Measurements from ENCODE around the gene SPEN.
A peak's percentile ranks its signal among the peaks of the same experiment; 100 is the strongest.
"Not testable (repeated sequence)": the region's sequence is repeated elsewhere in the genome, so short reads cannot be mapped to it uniquely, and the experiment has no call there.

The SPEN gene

GRCh38 chr1:15835205-15835740 lies 12.2 kb upstream of the SPEN start:
- Histone ChIP-seq H3K9ac (ENCODE audit: low read depth, low read length) (peak overlapping the region; percentile 98), H3K36me3 (ENCODE audit: insufficient read depth, low read length) (no peaks in the 10 kb centered on the region), H3K27ac (ENCODE audit: low read depth, low read length) (peak overlapping the region; percentile 100), H3K9me3 (ENCODE audit: insufficient read depth, low read depth, low read length) (no peaks in the 10 kb centered on the region), H3K4me1 (ENCODE audit: insufficient read depth, low read length) (peaks cover 16% of the 10 kb centered on the region), H3K4me3 (ENCODE audit: low read length) (peak overlapping the region; percentile 72), H3K27me3 (ENCODE audit: insufficient read depth, low read length) (no peaks in the 10 kb centered on the region)
- under 1% methylated on average over 37 of the region's 37 CpGs for WGBS

DNA sequence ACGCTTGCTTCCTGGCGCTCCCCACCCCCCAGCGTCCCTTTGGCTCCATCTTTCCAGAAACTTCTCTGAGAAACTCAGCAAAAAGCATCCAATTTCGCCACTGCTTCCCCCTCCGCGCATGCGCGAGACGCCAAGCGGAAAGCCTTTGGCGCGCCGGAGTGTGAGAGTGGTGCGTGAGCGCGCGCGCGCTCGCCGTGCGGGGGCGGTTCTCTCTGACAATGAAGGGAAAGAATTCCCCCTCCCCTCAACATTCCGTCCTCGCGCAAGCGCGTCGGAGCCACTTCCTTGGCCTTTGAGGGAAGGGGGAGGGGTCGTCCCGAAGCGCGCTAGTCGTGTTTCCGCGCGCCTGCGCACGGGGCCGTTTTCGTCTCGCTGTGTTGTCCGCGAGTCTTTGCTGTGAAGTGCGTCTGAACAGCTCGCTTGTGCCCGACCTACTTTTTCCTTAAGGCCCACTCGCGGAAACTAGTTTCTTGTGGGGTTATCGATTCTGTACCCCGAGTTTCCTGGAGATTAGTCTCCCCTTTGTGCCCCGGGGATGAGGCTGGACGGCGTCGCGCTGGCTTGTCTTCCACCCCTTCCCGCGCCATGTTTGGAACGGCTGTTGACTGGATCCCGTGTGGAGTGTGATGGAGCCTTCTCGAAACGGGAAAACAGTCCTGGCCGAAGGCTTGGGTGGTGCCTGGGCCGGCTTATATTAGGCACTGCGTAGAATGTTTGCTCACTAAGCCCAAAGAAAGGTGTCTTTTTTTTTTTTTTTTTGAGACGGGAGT lies 11.6 kb upstream of the SPEN start:
- Histone ChIP-seq H3K9me3 (ENCODE audit: insufficient read depth, low read depth, low read length) (no peaks in the 10 kb centered on the region), H3K36me3 (ENCODE audit: insufficient read depth, low read length) (no peaks in the 10 kb centered on the region), H3K4me1 (ENCODE audit: insufficient read depth, low read length) (peaks cover 13% of the 10 kb centered on the region; the same call in 1 of the 2 replicates), H3K27me3 (ENCODE audit: insufficient read depth, low read length) (no peaks in the 10 kb centered on the region), H3K4me3 (ENCODE audit: low read length) (peak overlapping the region; percentile 72), H3K27ac (ENCODE audit: low read depth, low read length) (peak overlapping the region; percentile 100), H3K9ac (ENCODE audit: low read depth, low read length) (peak overlapping the region; percentile 98)
- 12% methylated on average over 61 of the region's 66 CpGs for WGBS

GRCh38 chr1:15836511-15836771 lies 11.1 kb upstream of the SPEN start:
- Histone ChIP-seq H3K27ac (ENCODE audit: low read depth, low read length) (peak overlapping the region; percentile 100; the same call in 1 of the 2 replicates), H3K4me1 (ENCODE audit: insufficient read depth, low read length) (peaks cover 13% of the 10 kb centered on the region; the same call in 1 of the 2 replicates), H3K4me3 (ENCODE audit: low read length) (peak overlapping the region; percentile 72), H3K9ac (ENCODE audit: low read depth, low read length) (0 out of 2 replicates have a peak overlapping the region, but pooled peaks have one; percentile 98)
- H3K36me3 ChIP-seq (ENCODE audit: insufficient read depth, low read length); H3K9me3 ChIP-seq (ENCODE audit: insufficient read depth, low read depth, low read length); H3K27me3 ChIP-seq (ENCODE audit: insufficient read depth, low read length): not testable (repeated sequence)
- WGBS = 96% methylated on average over 14 of the region's 14 CpGs

DNA sequence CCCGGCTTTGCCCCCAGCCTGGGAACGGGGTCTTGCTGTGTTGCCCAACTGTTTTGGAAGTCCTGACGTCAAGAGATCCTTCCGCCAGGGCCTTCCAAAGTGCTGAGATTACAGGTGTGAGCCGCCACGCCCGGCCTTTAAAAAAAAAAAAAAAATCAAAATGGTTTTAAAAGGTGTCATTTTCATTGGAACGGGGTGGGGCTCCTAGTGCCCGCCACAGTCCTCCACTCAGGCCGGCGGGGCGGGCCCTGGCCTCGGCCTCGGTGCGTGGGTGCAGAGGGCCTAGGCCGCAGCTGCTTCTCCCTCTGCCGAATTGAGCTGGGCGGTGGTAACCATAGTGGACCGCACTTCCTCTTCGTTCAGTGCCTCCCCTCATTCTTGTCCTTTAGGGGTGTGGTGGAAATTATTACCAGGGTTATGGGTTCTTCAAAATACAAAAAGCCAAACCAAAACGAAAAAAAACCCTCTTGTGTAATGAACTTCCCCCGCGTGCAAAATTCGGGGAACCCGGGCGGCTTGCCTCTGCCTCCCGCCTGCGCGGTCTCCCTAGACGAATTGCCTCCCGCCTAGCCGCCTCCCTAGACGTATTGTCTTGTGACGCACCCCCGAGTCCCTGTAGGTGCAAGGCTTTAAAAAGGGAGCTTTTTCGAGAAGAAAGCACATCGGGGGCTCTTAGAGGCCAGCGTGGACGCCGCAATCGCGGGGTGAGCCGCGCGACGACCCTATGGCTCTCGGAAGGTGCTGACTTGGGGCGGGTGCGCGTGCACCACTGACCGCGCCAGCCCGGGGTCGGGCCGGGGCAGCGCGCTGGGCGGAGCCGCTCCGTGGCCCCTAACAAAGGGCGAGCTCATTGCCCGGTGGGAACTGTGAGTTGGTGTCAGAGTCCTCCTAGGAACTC lies 10.5 kb upstream of the SPEN start:
- Histone ChIP-seq H3K4me3 (ENCODE audit: low read length) (no peak overlapping the region; the same call in 1 of the 2 replicates), H3K9me3 (ENCODE audit: insufficient read depth, low read depth, low read length) (no peaks in the 10 kb centered on the region), H3K27ac (ENCODE audit: low read depth, low read length) (peak overlapping the region; percentile 35; the same call in 1 of the 2 replicates), H3K36me3 (ENCODE audit: insufficient read depth, low read length) (no peaks in the 10 kb centered on the region), H3K9ac (ENCODE audit: low read depth, low read length) (no peak overlapping the region), H3K4me1 (ENCODE audit: insufficient read depth, low read length) (peaks cover 13% of the 10 kb centered on the region; the same call in 1 of the 2 replicates), H3K27me3 (ENCODE audit: insufficient read depth, low read length) (no peaks in the 10 kb centered on the region)
- WGBS = 94% methylated on average over 62 of the region's 62 CpGs

GRCh38 chr1:15837931-15838330 lies 9.6 kb upstream of the SPEN start:
- no peaks in the 10 kb centered on the region for H3K9me3 ChIP-seq (ENCODE audit: insufficient read depth, low read depth, low read length)
- no peak overlapping the region for H3K9ac ChIP-seq (ENCODE audit: low read depth, low read length)
- H3K4me3 ChIP-seq (ENCODE audit: low read length) = no peak overlapping the region
- peaks cover 10% of the 10 kb centered on the region; the same call in 1 of the 2 replicates for H3K4me1 ChIP-seq (ENCODE audit: insufficient read depth, low read length)
- no peak overlapping the region for H3K27ac ChIP-seq (ENCODE audit: low read depth, low read length)
- H3K36me3 ChIP-seq (ENCODE audit: insufficient read depth, low read length) = no peaks in the 10 kb centered on the region
- H3K27me3 ChIP-seq (ENCODE audit: insufficient read depth, low read length) = no peaks in the 10 kb centered on the region
- 91% methylated on average over 7 of the region's 7 CpGs for WGBS

DNA sequence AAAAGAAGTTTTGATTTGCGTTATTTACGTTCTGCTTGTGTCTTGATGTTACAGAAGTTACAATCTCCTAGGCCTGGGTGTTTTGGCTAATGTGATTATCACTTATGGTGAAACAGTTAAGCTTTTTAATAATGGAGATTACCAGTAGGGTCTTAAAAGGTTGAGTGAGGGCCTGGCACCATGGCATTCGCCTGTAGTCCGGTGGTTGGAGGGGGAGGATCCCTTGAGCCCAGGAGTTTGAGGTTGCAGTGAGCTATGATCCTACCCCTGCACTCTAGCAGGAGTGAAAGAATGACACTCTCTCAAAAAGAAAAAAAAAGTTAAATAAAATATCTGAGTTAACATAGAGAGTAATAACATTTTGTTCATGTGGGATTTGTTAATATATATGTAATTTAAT lies 8.8 kb upstream of the SPEN start:
- 0 out of 2 replicates have a peak, but pooled peaks cover 4% of the 10 kb centered on the region for H3K4me1 ChIP-seq (ENCODE audit: insufficient read depth, low read length)
- no peaks in the 10 kb centered on the region for H3K36me3 ChIP-seq (ENCODE audit: insufficient read depth, low read length)
- H3K27me3 ChIP-seq (ENCODE audit: insufficient read depth, low read length) = no peaks in the 10 kb centered on the region
- H3K9me3 ChIP-seq (ENCODE audit: insufficient read depth, low read depth, low read length) = no peaks in the 10 kb centered on the region
- no peak overlapping the region for H3K4me3 ChIP-seq (ENCODE audit: low read length)
- no peak overlapping the region for H3K27ac ChIP-seq (ENCODE audit: low read depth, low read length)
- WGBS = 89% methylated on average over 4 of the region's 4 CpGs
- no peak overlapping the region for H3K9ac ChIP-seq (ENCODE audit: low read depth, low read length)

- Histone ChIP-seq H3K9ac (ENCODE audit: low read depth, low read length) (no peak overlapping the region), H3K27ac (ENCODE audit: low read depth, low read length) (no peak overlapping the region), H3K4me3 (ENCODE audit: low read length) (no peak overlapping the region), H3K36me3 (ENCODE audit: insufficient read depth, low read length) (no peaks in the 10 kb centered on the region), H3K27me3 (ENCODE audit: insufficient read depth, low read length) (no peaks in the 10 kb centered on the region), H3K9me3 (ENCODE audit: insufficient read depth, low read depth, low read length) (no peaks in the 10 kb centered on the region), H3K4me1 (ENCODE audit: insufficient read depth, low read length) (no peaks in the 10 kb centered on the region)
- WGBS = 94% methylated on average over 2 of the region's 3 CpGs
These were observed 3.5 kb upstream of the SPEN start for GRCh38 chr1:15843826-15844572.

GRCh38 chr1:15846056-15846455 lies 1.5 kb upstream of the SPEN start:
- not testable (repeated sequence) for H3K27me3 ChIP-seq (ENCODE audit: insufficient read depth, low read length); H3K4me1 ChIP-seq (ENCODE audit: insufficient read depth, low read length); H3K4me3 ChIP-seq (ENCODE audit: low read length); H3K9me3 ChIP-seq (ENCODE audit: insufficient read depth, low read depth, low read length); H3K27ac ChIP-seq (ENCODE audit: low read depth, low read length); H3K36me3 ChIP-seq (ENCODE audit: insufficient read depth, low read length); H3K9ac ChIP-seq (ENCODE audit: low read depth, low read length)
- WGBS = 96% methylated on average over 11 of the region's 11 CpGs

- Histone ChIP-seq H3K4me3 (ENCODE audit: low read length) (peak overlapping the region; percentile 83), H3K4me1 (ENCODE audit: insufficient read depth, low read length) (peaks cover 21% of the 10 kb centered on the region), H3K27ac (ENCODE audit: low read depth, low read length) (peak overlapping the region; percentile 40; the same call in 1 of the 2 replicates), H3K9me3 (ENCODE audit: insufficient read depth, low read depth, low read length) (no peaks in the 10 kb centered on the region), H3K9ac (ENCODE audit: low read depth, low read length) (peak overlapping the region; percentile 86), H3K36me3 (ENCODE audit: insufficient read depth, low read length) (no peaks in the 10 kb centered on the region), H3K27me3 (ENCODE audit: insufficient read depth, low read length) (no peaks in the 10 kb centered on the region)
- WGBS = under 1% methylated on average over 34 of the region's 34 CpGs
These were observed 311 bp downstream of the SPEN start for GRCh38 chr1:15847893-15848142.

DNA sequence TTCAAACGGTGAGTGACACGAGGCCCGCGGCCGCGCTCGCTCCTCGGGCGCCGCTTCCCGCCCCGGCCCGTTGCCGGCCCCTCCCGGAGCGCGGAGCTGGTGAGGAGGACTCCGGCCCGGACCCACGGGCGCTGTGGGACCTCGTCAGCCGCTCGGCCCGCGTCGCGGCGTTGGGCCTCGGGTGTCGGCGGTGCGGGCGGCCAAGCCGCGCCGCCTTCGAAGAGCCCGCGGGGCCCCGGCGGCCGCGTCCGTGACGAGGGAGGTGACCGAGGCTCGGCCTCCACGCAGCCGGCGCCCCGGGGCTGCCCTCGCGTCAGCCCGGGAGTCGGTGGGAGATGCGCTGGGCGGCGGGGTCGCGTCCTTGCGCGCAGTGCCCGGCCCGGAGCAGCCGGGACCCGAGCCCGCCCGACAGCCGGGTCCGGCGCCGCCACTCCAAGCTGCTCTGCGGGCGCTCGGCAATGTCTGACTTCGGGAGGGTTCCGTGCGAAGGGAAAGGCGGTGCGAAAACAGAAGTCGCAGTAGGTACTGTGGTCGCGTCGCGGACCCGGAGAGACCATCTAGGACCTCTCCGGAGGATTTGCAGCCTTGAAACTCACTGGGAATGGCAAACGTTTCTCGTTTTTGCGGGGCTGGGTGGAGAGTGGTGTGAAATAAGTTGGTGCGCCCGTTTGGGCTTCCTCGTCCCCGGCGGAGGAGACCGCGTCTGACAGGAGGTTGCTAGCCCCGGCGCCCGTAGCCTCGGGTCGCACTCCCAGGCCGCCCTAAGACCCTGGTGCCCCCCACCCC lies 829 bp downstream of the SPEN start:
- Histone ChIP-seq H3K27ac (ENCODE audit: low read depth, low read length) (peak overlapping the region; percentile 40; the same call in 1 of the 2 replicates), H3K4me3 (ENCODE audit: low read length) (peak overlapping the region; percentile 83), H3K36me3 (ENCODE audit: insufficient read depth, low read length) (no peaks in the 10 kb centered on the region), H3K9ac (ENCODE audit: low read depth, low read length) (peak overlapping the region; percentile 86), H3K4me1 (ENCODE audit: insufficient read depth, low read length) (peaks cover 21% of the 10 kb centered on the region), H3K27me3 (ENCODE audit: insufficient read depth, low read length) (no peaks in the 10 kb centered on the region), H3K9me3 (ENCODE audit: insufficient read depth, low read depth, low read length) (no peaks in the 10 kb centered on the region)
- under 1% methylated on average over 104 of the region's 104 CpGs for WGBS

Data from HUES64 (cell line).